HCT116 (cell line): Measurements from ENCODE around the gene CALD1.

Experiments
- CEBPB ChIP-seq: IDR thresholded peaks from 2 replicates; pipeline ENCODE4 v1.6.1; 2012; ENCODE audit warnings: low read depth
- EGR1 ChIP-seq: IDR thresholded peaks from 2 replicates; pipeline ENCODE4 v1.6.1; 2012; ENCODE audit warnings: low read depth
- EZH2 ChIP-seq: fragments of 200-600 bp; sonication (generic); IDR thresholded peaks from 2 replicates; pipeline ENCODE4 v1.6.1; 2017; ENCODE audit warnings: antibody characterized with exemption, mixed run types
- EZH2phosphoT487 ChIP-seq: fragments of 200-600 bp; IDR thresholded peaks from 2 replicates; pipeline ENCODE4 v1.6.1; 2018; ENCODE audit warnings: antibody characterized with exemption, borderline replicate concordance
- POLR2A ChIP-seq: IDR thresholded peaks from 2 replicates; pipeline ENCODE4 v1.7.0; 2011; ENCODE audit warnings: borderline replicate concordance; ENCODE audit not compliant: insufficient read depth, insufficient read length; ENCODE audit errors: extremely low read depth
- POLR2AphosphoS5 ChIP-seq: IDR thresholded peaks from 2 replicates; pipeline ENCODE4 v1.6.1; 2011; ENCODE audit warnings: mild to moderate bottlenecking, low read depth, low read length, moderate library complexity
- RAD21 ChIP-seq: IDR thresholded peaks from 2 replicates; pipeline ENCODE4 v1.6.1; 2012; ENCODE audit warnings: low read depth, mild to moderate bottlenecking
- SIN3A ChIP-seq: IDR thresholded peaks from 2 replicates; pipeline ENCODE4 v1.6.1; 2012; ENCODE audit warnings: low read depth
- SP1 ChIP-seq: IDR thresholded peaks from 2 replicates; pipeline ENCODE4 v1.6.1; 2012; ENCODE audit warnings: low read depth
- ZNF274 ChIP-seq: fragments of 200-500 bp; sonication (Bioruptor generic); IDR thresholded peaks from 2 replicates; pipeline ENCODE4 v1.6.1; 2014; ENCODE audit warnings: mild to moderate bottlenecking, low read depth, low read length, inconsistent platforms
- TF ChIP-seq, protein P1 (sequence below), 3 experiments: fragments of 200-600 bp in 1 of 3; sonication (generic) in 1 of 3; IDR thresholded peaks in 2 of 3; conservative IDR thresholded peaks in 1 of 3; 2 replicates each; pipeline ENCODE4 v1.5.1; 2012 to 2017; ENCODE audit warnings: low read depth in 2 of 3, low read length in 2 of 3, antibody characterized with exemption in 1 of 3, borderline replicate concordance in 1 of 3, control low read depth in 1 of 3, mild to moderate bottlenecking in 1 of 3, mixed read lengths in 1 of 3, mixed run types in 1 of 3, moderate library complexity in 1 of 3; ENCODE audit not compliant: insufficient read depth in 1 of 3
- TF ChIP-seq, protein P2 (sequence below): IDR thresholded peaks from 2 replicates; pipeline ENCODE4 v1.6.1; 2012

DNA sequence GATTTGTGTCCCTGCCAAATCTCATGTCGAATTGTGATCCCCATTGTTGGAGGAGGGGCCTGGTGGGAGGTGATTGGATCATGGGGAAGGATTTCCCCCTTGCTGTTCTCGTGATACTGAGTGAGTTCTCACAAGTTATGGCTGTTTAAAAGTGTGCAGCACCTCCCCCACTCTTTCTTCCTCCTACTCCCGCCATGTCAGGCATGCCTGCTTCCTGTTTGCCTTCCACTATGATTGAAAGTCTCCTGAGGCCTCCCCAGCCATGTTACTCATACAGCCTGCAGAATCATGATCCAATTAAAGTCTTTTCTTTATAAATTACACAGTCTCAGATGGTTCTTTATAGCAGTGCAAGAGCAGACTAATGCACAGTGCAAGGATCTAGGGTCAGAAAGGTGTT lies 75.4 kb downstream of the CALD1 start:
- TF ChIP-seq EZH2, result no peak
- TF ChIP-seq, protein P1, sequence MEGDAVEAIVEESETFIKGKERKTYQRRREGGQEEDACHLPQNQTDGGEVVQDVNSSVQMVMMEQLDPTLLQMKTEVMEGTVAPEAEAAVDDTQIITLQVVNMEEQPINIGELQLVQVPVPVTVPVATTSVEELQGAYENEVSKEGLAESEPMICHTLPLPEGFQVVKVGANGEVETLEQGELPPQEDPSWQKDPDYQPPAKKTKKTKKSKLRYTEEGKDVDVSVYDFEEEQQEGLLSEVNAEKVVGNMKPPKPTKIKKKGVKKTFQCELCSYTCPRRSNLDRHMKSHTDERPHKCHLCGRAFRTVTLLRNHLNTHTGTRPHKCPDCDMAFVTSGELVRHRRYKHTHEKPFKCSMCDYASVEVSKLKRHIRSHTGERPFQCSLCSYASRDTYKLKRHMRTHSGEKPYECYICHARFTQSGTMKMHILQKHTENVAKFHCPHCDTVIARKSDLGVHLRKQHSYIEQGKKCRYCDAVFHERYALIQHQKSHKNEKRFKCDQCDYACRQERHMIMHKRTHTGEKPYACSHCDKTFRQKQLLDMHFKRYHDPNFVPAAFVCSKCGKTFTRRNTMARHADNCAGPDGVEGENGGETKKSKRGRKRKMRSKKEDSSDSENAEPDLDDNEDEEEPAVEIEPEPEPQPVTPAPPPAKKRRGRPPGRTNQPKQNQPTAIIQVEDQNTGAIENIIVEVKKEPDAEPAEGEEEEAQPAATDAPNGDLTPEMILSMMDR (IDR thresholded peaks at IDR 0.05 in 2 of 3, conservative IDR thresholded peaks at IDR 0.05 in 1 of 3; ENCODE audit: borderline replicate concordance in 1 of 3, insufficient read depth in 1 of 3, low read depth in 2 of 3, low read length in 2 of 3), result no peak
- TF ChIP-seq POLR2A, result no peak
- TF ChIP-seq POLR2AphosphoS5, result no peak
- no peak for TF ChIP-seq ZNF274
- TF ChIP-seq CEBPB, result no peak
- no peak for TF ChIP-seq SP1
- TF ChIP-seq SIN3A, result no peak
- TF ChIP-seq RAD21, result no peak
- TF ChIP-seq EGR1, result no peak
- TF ChIP-seq, protein P2, sequence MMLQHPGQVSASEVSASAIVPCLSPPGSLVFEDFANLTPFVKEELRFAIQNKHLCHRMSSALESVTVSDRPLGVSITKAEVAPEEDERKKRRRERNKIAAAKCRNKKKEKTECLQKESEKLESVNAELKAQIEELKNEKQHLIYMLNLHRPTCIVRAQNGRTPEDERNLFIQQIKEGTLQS, result no peak
- TF ChIP-seq EZH2phosphoT487, result no peak
